Cerebellar nuclear complex (tissue), 1 donor: Measurements from ENCODE around the gene DIDO1.
"Not testable (repeated sequence)": the region's sequence is repeated elsewhere in the genome, so short reads cannot be mapped to it uniquely, and the experiment has no call there.

ENCODE experiments used
- DNase-seq, 2 experiments: peaks; one replicate each; lab custom pipeline; 2025; lab: John Stamatoyannopoulos, UW

Gene DIDO1

DNA sequence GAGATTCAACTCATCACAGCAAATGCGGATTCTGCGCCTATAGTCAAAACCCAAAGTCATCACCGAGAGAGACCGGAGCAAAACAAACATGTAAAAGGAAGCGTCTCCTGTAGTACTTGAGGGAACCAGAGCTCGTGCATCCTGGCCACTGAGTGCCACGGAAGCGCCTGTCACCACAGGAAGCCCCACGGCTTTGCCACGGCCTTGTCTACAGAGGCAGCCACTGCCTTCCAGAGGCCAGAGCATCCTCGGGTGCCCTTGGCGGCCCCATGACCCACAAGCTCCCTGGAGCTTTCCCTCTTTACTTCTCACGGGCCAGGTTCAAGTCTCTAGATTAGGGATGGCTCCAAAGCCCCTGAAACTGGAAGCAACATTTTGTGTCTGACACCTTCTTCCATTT lies 72.2 kb downstream of the DIDO1 start:
- no peak for DNase-seq

DNA sequence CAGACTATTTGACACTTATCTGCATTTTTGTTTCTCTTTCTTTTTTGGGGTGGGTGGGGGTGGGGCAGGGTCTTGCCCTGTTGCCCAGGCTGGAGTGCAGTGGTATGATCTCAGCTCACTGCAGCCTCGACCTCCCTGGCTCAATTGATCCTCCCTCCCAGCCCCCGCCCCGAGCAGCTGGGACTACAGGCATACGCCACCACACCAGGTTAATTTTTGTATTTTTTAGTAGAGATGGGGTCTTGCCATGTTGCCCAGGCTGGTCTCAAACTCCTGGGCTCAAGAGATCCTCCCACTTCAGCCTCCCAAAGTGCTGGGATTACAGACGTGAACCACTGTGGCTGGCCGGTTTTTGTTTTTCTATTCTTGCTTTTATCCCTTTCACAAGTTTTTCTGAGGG lies 73.0 kb downstream of the DIDO1 start:
- DNase-seq = not testable (repeated sequence)

DNA sequence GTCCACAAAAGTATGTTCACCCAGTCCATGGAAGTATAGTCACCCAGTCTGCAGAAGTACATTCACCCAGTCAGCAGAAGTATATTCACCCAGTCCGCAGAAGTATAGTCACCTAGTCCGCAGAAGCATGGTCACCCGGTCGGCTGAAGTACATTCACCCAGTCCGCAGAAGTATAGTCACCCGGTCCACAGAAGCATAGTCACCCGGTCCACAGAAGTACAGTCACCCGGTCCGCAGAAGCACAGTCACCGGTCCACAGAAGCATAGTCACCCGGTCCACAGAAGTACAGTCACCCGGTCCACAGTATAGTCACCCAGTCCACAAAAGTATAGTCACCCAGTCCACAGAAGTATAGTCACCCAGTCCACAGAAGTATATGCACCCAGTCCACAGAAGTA lies 73.5 kb downstream of the DIDO1 start:
- DNase-seq = no peak

DNA sequence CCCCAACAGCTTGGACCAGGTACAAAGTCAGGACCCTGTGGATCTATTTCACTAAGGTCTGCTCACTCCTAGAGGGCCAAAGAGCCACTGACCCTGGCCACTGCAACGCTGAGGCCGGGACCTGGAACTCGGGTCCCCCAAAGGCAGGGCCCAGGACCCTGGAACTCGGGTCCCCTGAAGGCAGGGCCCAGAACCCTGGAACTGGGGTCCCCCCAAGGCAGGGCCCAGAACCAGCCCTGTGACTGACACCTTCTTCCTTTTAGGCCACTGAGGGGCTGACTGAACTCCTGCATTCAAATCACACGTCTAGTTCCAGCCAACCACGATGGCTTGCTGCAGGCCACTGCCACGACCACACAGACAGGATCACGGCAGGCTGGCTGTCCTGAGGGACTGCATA lies 74.1 kb downstream of the DIDO1 start:
- DNase-seq = no peak

GRCh38 chr20:62850333-62850974 lies 75.9 kb downstream of the DIDO1 start:
- no peak for DNase-seq

DNA sequence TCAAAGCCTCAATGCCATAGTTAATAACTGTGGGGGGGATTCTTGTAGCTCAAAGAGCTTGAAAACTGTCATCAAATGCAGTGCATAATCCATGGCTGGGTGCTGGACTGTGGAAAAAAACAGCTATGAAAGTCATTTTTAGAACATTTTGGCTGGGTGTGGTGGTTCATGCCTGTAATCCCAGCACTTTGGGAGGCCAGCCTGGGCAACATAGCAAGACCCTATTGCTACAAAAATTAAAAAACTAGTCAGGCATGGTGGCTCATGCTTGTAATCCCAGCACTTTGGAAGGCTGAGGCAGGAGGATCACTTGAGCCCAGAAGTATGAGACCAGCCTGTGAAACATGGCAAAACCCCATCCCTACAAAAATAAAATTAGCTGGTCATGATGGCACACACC lies 76.9 kb downstream of the DIDO1 start:
- no peak for DNase-seq

DNA sequence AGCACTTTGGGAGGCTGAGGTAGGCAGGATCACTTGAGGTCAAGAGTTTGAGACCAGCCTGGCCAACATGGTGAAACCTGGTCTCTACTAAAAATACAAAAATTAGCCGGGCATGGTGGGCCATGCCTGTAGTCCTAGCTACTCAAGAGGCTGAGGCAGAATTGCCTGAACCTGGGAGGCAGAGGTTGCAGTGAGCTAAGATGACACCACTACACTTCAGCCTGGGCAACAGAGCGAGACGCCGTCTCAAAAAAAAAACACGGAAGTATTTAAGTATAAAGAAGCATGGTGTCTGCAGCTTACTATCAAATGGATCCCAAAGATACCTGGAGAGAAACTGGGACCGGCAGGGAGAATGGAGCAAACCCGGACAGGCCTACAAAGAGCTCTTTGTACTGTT lies 77.4 kb downstream of the DIDO1 start:
- DNase-seq = not testable (repeated sequence)

DNA sequence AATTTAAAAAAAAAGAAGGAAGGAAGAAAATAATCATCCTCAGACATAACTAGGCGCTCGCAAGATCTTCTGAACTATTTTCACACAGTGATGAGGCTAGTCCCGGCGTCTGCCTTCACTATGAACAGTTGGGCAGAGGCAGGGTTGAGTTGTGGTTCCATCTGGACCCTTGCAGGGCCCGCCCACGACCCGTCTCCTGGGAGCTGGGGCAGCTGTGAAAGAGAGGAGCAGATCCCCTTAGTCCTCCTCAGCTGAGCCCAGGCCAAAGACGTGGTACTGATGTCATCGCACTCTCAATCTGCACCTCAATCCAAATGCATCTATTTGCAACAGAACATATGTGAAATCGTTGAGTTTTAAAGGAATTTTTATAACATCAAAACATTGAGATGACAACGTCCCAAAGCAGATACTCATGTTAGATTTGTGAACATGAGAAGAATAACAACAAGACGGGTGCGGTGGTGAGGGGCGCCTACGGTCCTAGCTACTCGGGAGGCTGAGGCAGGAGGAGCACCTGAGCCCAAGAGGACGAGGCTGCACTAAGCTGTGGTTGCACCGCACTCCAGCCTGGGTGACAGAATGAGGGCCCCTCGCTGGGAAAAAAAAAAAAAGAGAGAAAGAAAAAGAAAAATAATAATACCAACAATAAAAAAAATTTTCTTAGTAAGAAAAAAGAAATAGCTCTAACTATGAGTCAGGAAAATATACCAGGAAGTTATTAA lies 80.0 kb downstream of the DIDO1 start:
- DNase-seq = no peak

DNA sequence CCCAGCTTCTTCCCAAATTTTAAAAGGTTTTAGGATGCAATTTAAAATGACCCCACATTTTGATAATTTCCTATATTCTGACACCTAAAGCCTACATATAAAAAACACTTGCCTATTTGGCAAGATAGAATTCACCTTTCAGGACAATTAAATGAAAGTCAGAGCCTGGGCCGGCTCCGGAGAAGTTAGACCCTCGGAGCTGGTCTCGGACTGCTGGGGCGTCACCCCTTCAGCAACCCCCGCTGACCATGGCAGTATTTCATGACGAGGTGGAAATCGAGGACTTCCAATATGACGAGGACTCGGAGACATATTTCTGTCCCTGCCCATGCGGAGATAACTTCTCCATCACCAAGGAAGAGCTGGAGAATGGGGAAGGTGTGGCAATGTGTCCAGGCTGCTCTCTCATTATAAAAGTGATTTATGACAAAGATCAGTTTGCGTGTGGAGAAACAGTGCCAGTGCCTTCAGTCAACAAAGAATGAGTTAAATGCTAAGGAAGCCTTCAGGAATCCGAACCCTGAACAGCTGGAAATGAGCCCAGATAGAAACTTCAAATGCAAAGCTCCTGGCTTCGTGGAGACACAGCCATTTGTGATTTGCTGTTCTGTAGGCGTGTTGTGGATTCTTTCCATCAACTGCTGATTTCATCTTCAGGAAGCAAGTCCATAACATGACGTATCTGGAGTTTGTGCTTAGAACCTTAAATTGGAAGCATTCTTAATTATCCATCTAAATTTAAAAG lies 80.7 kb downstream of the DIDO1 start:
- no peak for DNase-seq

GRCh38 chr20:62844182-62844581 lies 82.1 kb downstream of the DIDO1 start:
- DNase-seq = no peak

- no peak for DNase-seq
Measured at GRCh38 chr20:62843656-62844055, 82.6 kb downstream of the DIDO1 start.

- no peak for DNase-seq
Measured at GRCh38 chr20:62841705-62842212, 84.5 kb downstream of the DIDO1 start.

DNA sequence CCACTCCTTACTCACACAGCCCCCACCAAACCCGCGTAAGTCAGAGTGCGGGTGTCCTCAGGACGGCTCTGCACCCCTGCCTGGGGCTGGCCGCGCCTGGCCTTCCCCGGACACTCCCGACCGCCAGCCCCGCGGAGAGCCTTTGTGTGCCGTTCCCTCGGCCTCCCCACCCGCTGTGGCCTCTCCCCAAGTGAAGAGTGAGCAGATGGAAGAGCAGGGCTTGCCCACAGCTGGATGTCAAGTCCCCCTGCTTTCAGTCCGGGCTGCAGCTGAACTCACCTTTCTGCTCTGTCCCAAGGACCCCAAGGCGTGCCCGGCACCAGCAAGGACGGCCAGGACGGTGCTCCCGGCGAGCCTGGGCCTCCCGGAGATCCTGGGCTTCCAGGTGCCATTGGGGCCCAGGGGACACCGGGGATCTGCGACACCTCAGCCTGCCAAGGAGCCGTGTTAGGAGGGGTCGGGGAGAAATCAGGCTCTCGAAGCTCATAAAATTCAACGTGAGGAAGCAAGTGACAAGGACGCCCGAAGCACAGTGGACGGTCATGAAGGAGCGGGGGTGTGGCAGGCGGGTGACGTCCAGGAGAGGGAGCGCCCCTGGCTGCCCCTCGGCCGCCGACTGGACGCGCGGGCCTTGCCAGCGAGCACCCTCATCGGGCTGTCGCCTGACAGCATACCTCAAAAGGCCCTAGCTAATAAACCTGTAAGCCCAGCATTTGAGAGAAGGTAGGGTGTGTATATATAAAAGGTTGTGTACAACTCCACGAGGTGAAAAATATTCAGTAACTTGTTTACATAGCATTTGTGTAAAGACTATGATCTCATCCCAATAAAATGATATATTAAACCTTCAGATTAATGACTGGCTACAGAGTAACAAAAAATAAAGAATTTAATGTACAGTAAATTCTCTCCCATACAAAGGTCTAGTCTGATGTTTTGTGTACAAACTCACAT lies 85.8 kb downstream of the DIDO1 start:
- DNase-seq = no peak

DNA sequence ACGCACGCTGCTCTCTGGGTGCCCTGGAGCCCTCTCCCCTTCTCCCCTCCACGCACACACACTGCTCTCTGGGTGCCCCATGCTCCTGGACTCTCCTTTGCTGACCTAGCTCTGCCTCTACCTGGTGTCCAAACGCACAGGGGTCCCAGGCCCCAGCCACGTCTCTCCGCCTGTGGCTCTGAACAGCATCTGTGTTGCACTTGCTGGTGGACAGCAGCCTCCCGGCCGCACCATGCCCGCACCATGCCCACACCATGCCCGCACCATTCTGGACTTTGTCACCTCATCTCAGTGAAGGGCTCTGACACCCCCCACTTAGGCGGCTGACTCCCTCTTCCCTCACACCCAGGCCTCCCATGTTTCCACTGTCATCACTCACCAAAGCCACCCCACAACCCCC lies 86.5 kb downstream of the DIDO1 start:
- no peak for DNase-seq

DNA sequence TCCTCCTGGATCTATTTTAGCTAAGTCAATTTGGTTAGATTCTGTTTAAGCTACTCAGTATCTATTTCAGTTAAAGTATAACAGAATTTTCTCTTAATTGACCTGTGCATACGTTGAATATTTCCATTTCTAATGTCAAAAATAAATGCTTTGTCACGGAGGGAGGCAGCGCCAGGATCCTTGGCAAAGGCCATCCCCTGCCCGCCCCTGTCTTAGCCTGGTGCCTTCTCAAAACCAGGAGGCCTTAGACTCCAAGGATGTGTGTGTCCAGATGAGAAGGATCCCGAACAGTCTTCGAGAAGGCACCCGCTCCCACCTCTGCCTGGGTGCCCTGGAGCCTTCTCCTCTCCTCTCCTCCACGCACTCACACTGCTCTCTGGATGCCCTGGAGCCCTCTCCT lies 87.0 kb downstream of the DIDO1 start:
- no peak for DNase-seq

DNA sequence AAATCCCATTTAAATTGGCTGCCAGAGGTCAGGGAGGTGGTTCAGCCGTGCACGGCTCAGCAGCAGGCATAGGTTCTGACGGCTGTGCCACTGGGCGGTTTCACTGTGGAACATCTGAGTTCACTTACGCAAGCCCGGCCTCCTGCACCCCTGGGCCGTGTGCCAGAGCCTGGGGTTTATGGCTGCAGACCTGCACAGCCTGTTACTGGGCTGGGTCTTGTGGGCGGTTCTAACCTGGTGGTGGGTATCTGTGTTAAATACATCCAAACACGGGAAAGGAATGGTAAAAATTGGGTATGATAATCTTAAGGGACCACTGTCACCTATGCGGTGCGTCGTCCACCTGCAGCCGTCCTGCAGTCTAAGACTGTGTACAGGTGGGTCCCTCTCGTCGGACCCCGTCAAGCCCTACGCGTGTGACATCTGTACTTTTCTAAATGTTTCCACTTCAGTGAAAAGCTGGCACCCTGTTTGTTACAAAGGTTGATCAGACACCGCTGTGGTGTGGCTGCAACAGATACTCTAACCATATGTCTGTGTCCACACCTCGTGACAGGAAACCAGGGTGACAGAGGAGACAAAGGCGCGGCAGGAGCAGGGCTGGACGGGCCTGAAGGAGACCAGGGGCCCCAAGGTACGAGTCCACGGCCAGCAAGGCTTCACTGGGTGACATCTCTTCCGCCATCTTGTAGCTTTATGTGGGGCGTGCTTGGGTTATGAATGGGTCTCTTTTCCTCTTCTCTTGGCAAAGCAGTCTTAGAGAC lies 88.0 kb downstream of the DIDO1 start:
- no peak for DNase-seq

GRCh38 chr20:62837790-62838127 lies 88.5 kb downstream of the DIDO1 start:
- DNase-seq = no peak

- no peak for DNase-seq
Measured at GRCh38 chr20:62836967-62837490, 89.3 kb downstream of the DIDO1 start.

DNA sequence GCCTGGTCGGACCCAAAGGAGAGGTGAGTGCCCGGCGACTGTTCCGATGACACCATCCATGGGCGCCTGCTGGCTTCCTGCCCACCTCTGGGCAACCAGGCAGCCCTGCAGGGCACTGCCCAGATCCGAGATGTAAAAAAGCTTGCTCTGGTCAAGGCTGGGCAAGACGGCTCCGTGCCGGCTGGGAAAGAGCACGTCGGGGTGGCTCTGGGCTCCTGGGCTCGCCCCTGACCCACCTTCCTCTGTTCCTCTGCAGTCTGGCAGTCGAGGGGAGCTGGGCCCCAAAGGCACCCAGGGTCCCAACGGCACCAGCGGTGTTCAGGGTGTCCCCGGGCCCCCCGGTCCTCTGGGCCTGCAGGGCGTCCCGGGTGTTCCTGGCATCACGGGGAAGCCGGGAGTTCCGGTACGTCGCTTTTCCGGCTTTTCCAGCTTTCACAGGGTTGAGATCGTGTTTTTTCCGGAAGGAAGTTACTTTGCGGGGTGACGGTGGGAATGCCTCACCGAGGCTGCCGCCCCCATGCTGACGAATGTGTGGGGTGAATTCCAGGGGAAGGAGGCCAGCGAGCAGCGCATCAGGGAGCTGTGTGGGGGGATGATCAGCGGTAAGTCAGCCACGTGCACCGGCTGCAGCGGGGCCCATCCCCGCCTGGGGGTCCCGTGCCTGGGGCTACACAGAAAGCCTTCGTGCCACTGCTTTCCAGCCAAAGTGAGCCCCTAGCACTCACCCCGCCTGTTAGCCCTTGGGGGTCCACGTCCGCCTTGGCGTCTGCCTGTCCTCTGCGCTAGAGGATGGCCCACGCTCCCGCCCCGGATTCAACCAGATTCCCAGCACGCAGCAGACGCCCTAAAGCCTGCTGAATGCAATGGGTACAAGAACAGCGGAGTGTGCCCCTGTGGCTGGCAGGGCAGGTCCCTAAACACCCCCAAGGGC lies 90.1 kb downstream of the DIDO1 start:
- DNase-seq = no peak
